PC-9 (cell line): Measurements from ENCODE around the gene LRRC61. TPM values are rescaled to one million over a fixed set of nuclear protein-coding genes. Genes with fewer than 3 reads are reported as not detected.

Experiments used
- BruUV-seq: library from RNA; stranded (reverse); fragments of 400-500 nt; replicated peaks from 2 replicates; lab custom pipeline; 2021; lab: Mats Ljungman, UMichigan
- CTCF ChIA-PET: fragments of 300-600 bp; sonication (Branson Sonifier 250); formaldehyde crosslinking; loops from one replicate; lab custom pipeline; 2022; ENCODE audit warnings: antibody characterized with exemption; lab: Charles Lee
- POLR2A ChIA-PET: fragments of 300-600 bp; sonication (Branson Sonifier 250); formaldehyde crosslinking; loops from one replicate; lab custom pipeline; 2022; ENCODE audit warnings: antibody characterized with exemption; ENCODE audit not compliant: unreplicated experiment; lab: Charles Lee
- DNase-seq, 2 experiments: peaks; one replicate each; pipeline versions ENCODE4 v3.0.0 to v3.0.0-alpha.2; 2015 to 2022; ENCODE audit warnings: mixed read lengths in 1 of 2
- H2AFZ ChIP-seq: fragments of 200-600 bp; sonication (generic); 2 replicates; pipeline ENCODE4 v1.8.1; 2017; ENCODE audit warnings: antibody characterized with exemption
- H3F3A ChIP-seq: fragments of 200-600 bp; sonication (generic); 2 replicates; pipeline ENCODE4 v1.8.1; 2017; ENCODE audit warnings: antibody characterized with exemption, mild to moderate bottlenecking, low read depth; ENCODE audit not compliant: insufficient read depth
- H3K27ac ChIP-seq: fragments of 200-600 bp; sonication (generic); 2 replicates; pipeline ENCODE4 v1.6.1; 2016; ENCODE audit warnings: mixed run types
- H3K27me3 ChIP-seq: fragments of 200-600 bp; sonication (generic); 2 replicates; pipeline ENCODE4 v1.6.1; 2016; ENCODE audit warnings: low read depth, mixed run types; ENCODE audit not compliant: insufficient read depth
- H3K36me3 ChIP-seq: fragments of 200-600 bp; sonication (generic); 2 replicates; pipeline ENCODE4 v1.6.1; 2016; ENCODE audit warnings: low read depth, mixed run types
- H3K4me1 ChIP-seq: fragments of 200-600 bp; sonication (generic); replicated peaks from 2 replicates; pipeline ENCODE4 v1.6.1; 2016; ENCODE audit warnings: mixed run types; ENCODE audit not compliant: insufficient read depth
- H3K4me2 ChIP-seq: fragments of 200-600 bp; sonication (generic); 2 replicates; pipeline ENCODE4 v1.6.1; 2017; ENCODE audit warnings: mixed run types
- H3K4me3 ChIP-seq: fragments of 200-600 bp; sonication (generic); 2 replicates; pipeline ENCODE4 v1.6.1; 2016; ENCODE audit warnings: mixed run types
- H3K79me2 ChIP-seq: fragments of 200-600 bp; sonication (generic); 2 replicates; pipeline ENCODE4 v1.6.1; 2017; ENCODE audit warnings: low read depth, mixed run types
- H3K9me2 ChIP-seq: fragments of 200-600 bp; sonication (generic); 2 replicates; pipeline ENCODE4 v1.8.1; 2017; ENCODE audit warnings: mild to moderate bottlenecking; ENCODE audit not compliant: insufficient read depth
- H3K9me3 ChIP-seq: fragments of 200-600 bp; sonication (generic); 2 replicates; pipeline ENCODE4 v1.8.1; 2016; ENCODE audit warnings: low read depth; ENCODE audit not compliant: insufficient read depth
- H4K20me1 ChIP-seq: fragments of 200-600 bp; sonication (generic); 2 replicates; pipeline ENCODE4 v1.8.1; 2017; ENCODE audit not compliant: insufficient read depth
- CTCF ChIP-seq: fragments of 200-600 bp; sonication (generic); conservative IDR thresholded peaks from 2 replicates; pipeline ENCODE4 v1.6.1; 2017; ENCODE audit warnings: mixed run types, antibody characterized with exemption, mild to moderate bottlenecking, moderate library complexity
- EZH2 ChIP-seq: fragments of 200-600 bp; sonication (generic); IDR thresholded peaks from 2 replicates; pipeline ENCODE4 v1.8.0; 2017; ENCODE audit warnings: antibody characterized with exemption, low read depth
- intact Hi-C: fragments of 100-400 bp; cut with micrococcal nuclease; formaldehyde crosslinking; loops from one replicate; pipeline ENCODE4 v1.10.0; 2022; ENCODE audit not compliant: unreplicated experiment
- total RNA-seq: library from RNA; stranded (reverse); gene quantifications from 2 replicates; pipeline ENCODE4 v1.2.3, GENCODE V29; 2021

LRRC61 gene
- total RNA-seq, 1 experiment from 2014 or later = 34.8 TPM

- no peak for TF ChIP-seq CTCF
- TF ChIP-seq EZH2 = no peak
These were observed 45.1 kb downstream of the LRRC61 start, which contains the start of gene REPIN1 for GRCh38 chr7:150368096-150368883. Gene REPIN1, plus strand, starts transcription at chr7:150368822. Its CDS starts 890 bp downstream, at chr7:150369712.

GRCh38 chr7:150368884-150369747 lies 46.0 kb downstream of the LRRC61 start:
- peak overlapping the region; percentile 100 for H3K4me2 ChIP-seq
- peaks cover 29% of the 10 kb centered on the region for H4K20me1 ChIP-seq
- CTCF ChIA-PET = interaction anchor here (0.6 to 1.1 kb wide), 2 partner anchors 14 to 18 kb away, joined by 5 read pairs; no protein-coding TSS in a partner anchor
- peak overlapping the region; percentile 97 for H3K27ac ChIP-seq
- H3K9me2 ChIP-seq = no peaks in the 10 kb centered on the region
- intact Hi-C loops = loop anchor here (1.0 to 2.0 kb wide), 2 partner anchors 10 to 46 kb away; partner anchors contain the start of genes ACTR3C, LRRC61 and ZNF775
- peaks cover 32% of the 10 kb centered on the region for H3F3A ChIP-seq
- no peaks in the 10 kb centered on the region for H3K27me3 ChIP-seq
- peak; percentile 57 to 59 for DNase-seq
- POLR2A ChIA-PET = interaction anchor here (0.6 to 1.2 kb wide), 3 partner anchors 9 to 72 kb away, joined by 3 to 4 read pairs (median 4); no protein-coding TSS in a partner anchor
- peak overlapping the region; percentile 85 for H2AFZ ChIP-seq
- H3K4me1 ChIP-seq = peaks cover 37% of the 10 kb centered on the region
- H3K9me3 ChIP-seq = no peaks in the 10 kb centered on the region
- H3K4me3 ChIP-seq = peak overlapping the region; percentile 94
- peaks cover 20% of the 10 kb centered on the region for H3K36me3 ChIP-seq
- no peak for TF ChIP-seq EZH2
- no peak for TF ChIP-seq CTCF
- BruUV-seq = no TSS peak
- peaks cover 53% of the 10 kb centered on the region for H3K79me2 ChIP-seq

More at GRCh38 chr7:150368096-150368883, 45.1 kb downstream of the LRRC61 start, which contains the start of gene REPIN1:
- TSS peak; percentile 73 for BruUV-seq
- Histone ChIP-seq H3K4me2 (peak within 1 kb of the TSS; percentile 100), H3K27ac (peak within 1 kb of the TSS; percentile 97), H3K27me3 (no peaks in the 10 kb centered on the region), H2AFZ (peak within 1 kb of the TSS; percentile 85), H4K20me1 (peaks cover 21% of the 10 kb centered on the region), H3K9me3 (no peaks in the 10 kb centered on the region), H3K79me2 (peaks cover 45% of the 10 kb centered on the region), H3F3A (peaks cover 24% of the 10 kb centered on the region), H3K4me3 (peak within 1 kb of the TSS; percentile 94), H3K4me1 (peaks cover 37% of the 10 kb centered on the region), H3K9me2 (no peaks in the 10 kb centered on the region), H3K36me3 (peaks cover 13% of the 10 kb centered on the region; the same call in 1 of the 2 replicates)
- peak; percentile 90 to 93 for DNase-seq
- ChIA-PET POLR2A (interaction anchor here (0.6 to 1.2 kb wide), 4 partner anchors 10 to 1386 kb away, joined by 3 to 4 read pairs (median 4); no protein-coding TSS in a partner anchor), CTCF (interaction anchor here (0.7 kb wide), 1 partner anchor 500 kb away, joined by 3 read pairs; no protein-coding TSS in a partner anchor)
- intact Hi-C loops = loop anchor here (1.0 to 2.0 kb wide), 2 partner anchors 11 to 45 kb away; partner anchors contain the start of genes ACTR3C, LRRC61 and ZNF775
